MM.1S (cell line): Measurements from ENCODE around the gene ATP5F1D.

Source experiments
- EZH2 ChIP-seq: fragments of 300-600 bp; sonication (generic); optimal IDR thresholded peaks from 2 replicates; pipeline ENCODE3; 2017; ENCODE audit warnings: low read depth, mild to moderate bottlenecking, antibody characterized with exemption, low read length, mixed read lengths
- TF ChIP-seq, protein P1 (sequence below): fragments of 300-600 bp; sonication (generic); IDR thresholded peaks from 2 replicates; pipeline ENCODE4 v1.5.1; 2016; ENCODE audit warnings: antibody characterized with exemption, low read length, mixed read lengths

DNA sequence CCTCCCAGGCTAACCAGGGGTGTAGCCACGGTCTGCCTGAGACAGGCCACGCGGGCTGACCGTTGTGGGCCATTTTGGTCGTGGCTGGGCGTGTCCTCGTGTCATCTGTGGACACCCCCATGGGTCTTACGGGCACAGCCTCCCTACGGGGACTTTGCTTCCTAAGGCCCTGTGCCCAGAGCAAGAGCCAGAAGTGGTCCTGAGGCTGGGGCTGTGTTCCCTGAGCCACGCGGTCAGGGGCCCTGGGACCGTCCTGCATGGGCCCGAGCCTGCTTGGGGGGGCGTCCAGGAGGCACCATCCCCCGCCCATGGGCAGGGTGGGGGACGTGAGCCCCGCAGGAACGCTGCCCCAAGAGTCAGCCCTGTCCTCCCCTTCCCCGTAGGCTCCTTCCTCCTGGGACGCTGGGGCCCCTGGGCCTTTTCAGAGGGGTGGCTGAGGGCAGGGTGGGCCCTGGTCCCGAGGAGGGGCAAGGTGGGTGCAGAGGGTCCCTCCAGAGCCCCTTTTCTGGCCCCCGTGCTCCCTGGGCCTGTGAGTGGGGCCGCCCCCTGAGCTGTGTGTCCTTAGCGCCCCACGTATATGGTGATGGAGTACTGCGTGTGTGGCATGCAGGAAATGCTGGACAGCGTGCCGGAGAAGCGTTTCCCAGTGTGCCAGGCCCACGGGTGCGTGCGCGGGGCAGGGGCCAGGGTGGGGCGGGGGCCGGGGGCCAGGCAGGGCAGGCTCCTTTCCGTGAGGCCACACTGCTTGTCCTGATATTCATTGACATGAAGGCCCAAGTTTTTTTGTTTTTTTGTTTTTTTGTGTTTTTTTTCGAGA is 22.6 kb upstream of the ATP5F1D start:
- TF ChIP-seq, protein P1, sequence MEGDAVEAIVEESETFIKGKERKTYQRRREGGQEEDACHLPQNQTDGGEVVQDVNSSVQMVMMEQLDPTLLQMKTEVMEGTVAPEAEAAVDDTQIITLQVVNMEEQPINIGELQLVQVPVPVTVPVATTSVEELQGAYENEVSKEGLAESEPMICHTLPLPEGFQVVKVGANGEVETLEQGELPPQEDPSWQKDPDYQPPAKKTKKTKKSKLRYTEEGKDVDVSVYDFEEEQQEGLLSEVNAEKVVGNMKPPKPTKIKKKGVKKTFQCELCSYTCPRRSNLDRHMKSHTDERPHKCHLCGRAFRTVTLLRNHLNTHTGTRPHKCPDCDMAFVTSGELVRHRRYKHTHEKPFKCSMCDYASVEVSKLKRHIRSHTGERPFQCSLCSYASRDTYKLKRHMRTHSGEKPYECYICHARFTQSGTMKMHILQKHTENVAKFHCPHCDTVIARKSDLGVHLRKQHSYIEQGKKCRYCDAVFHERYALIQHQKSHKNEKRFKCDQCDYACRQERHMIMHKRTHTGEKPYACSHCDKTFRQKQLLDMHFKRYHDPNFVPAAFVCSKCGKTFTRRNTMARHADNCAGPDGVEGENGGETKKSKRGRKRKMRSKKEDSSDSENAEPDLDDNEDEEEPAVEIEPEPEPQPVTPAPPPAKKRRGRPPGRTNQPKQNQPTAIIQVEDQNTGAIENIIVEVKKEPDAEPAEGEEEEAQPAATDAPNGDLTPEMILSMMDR, result no peak
- no peak for TF ChIP-seq EZH2
